H9 (cell line): Measurements from ENCODE around the gene TMCC1. TPM values are rescaled to one million over a fixed set of nuclear protein-coding genes. Genes with fewer than 3 reads are reported as not detected.
A peak's percentile ranks its signal among the peaks of the same experiment; 100 is the strongest.

ENCODE experiments used
- DNase-seq: peaks from one replicate; pipeline ENCODE4 v3.0.0-alpha.2; 2017
- H2AFZ ChIP-seq: one replicate; pipeline ENCODE4 v1.6.1; 2013; ENCODE audit warnings: mild to moderate bottlenecking, low read length, control low read depth, moderate library complexity
- H2AK5ac ChIP-seq: 2 replicates; pipeline ENCODE4 v1.6.1; 2013; ENCODE audit warnings: low read length, control low read depth, mixed read lengths; ENCODE audit not compliant: insufficient read length
- H2BK120ac ChIP-seq: one replicate; pipeline ENCODE4 v1.6.1; 2013; ENCODE audit warnings: low read depth, mild to moderate bottlenecking, low read length, control low read depth, inconsistent platforms; ENCODE audit not compliant: poor library complexity, severe bottlenecking
- H2BK12ac ChIP-seq: 2 replicates; pipeline ENCODE4 v1.6.1; 2013; ENCODE audit warnings: low read length, control low read depth, mixed read lengths, low read depth; ENCODE audit not compliant: insufficient read length
- H2BK15ac ChIP-seq: 2 replicates; pipeline ENCODE4 v1.6.1; 2013; ENCODE audit warnings: low read depth, low read length, control low read depth
- H2BK20ac ChIP-seq: one replicate; pipeline ENCODE4 v1.6.1; 2013; ENCODE audit warnings: low read depth, mild to moderate bottlenecking, low read length, control low read depth, inconsistent platforms; ENCODE audit not compliant: poor library complexity, severe bottlenecking
- H2BK5ac ChIP-seq: 2 replicates; pipeline ENCODE4 v1.6.1; 2013; ENCODE audit warnings: low read length, control low read depth, mixed read lengths; ENCODE audit not compliant: insufficient read length
- H3K14ac ChIP-seq: 2 replicates; pipeline ENCODE4 v1.6.1; 2013; ENCODE audit warnings: low read length, control low read depth; ENCODE audit not compliant: insufficient read depth
- H3K18ac ChIP-seq: 2 replicates; pipeline ENCODE4 v1.6.1; 2013; ENCODE audit warnings: low read depth, mild to moderate bottlenecking, mixed read lengths, low read length, control low read depth; ENCODE audit not compliant: insufficient read length
- H3K23ac ChIP-seq: 2 replicates; pipeline ENCODE4 v1.6.1; 2013; ENCODE audit warnings: low read length, control low read depth, mixed read lengths, low read depth; ENCODE audit not compliant: insufficient read length
- H3K23me2 ChIP-seq: 2 replicates; pipeline ENCODE4 v1.6.1; 2013; ENCODE audit warnings: low read depth, mild to moderate bottlenecking, mixed read lengths, low read length, control low read depth; ENCODE audit not compliant: insufficient read length, poor library complexity, severe bottlenecking
- H3K27ac ChIP-seq: 2 replicates; pipeline ENCODE4 v1.5.1; 2013; ENCODE audit warnings: low read length, control low read depth, mixed read lengths, low read depth; ENCODE audit not compliant: insufficient read length
- H3K27me3 ChIP-seq: 2 replicates; pipeline ENCODE4 v1.6.1; 2013; ENCODE audit warnings: low read length, control low read depth, inconsistent platforms; ENCODE audit not compliant: insufficient read depth
- H3K4ac ChIP-seq: 2 replicates; pipeline ENCODE4 v1.6.1; 2013; ENCODE audit warnings: low read depth, mild to moderate bottlenecking, control low read depth, inconsistent platforms, low read length, moderate library complexity
- H3K4me1 ChIP-seq: 2 replicates; pipeline ENCODE4 v1.6.1; 2013; ENCODE audit warnings: low read length, control low read depth, inconsistent platforms; ENCODE audit not compliant: insufficient read depth
- H3K4me2 ChIP-seq: 2 replicates; pipeline ENCODE4 v1.6.1; 2013; ENCODE audit warnings: low read length, control low read depth, mixed read lengths; ENCODE audit not compliant: insufficient read length, insufficient read depth
- H3K56ac ChIP-seq: 2 replicates; pipeline ENCODE4 v1.6.1; 2013; ENCODE audit warnings: low read depth, mild to moderate bottlenecking, mixed read lengths, low read length, control low read depth; ENCODE audit not compliant: insufficient read length
- H3K79me1 ChIP-seq: 2 replicates; pipeline ENCODE4 v1.6.1; 2013; ENCODE audit warnings: low read depth, mild to moderate bottlenecking, moderate library complexity, low read length, control low read depth, inconsistent platforms; ENCODE audit not compliant: insufficient read depth, poor library complexity, severe bottlenecking
- H3K79me2 ChIP-seq: 2 replicates; pipeline ENCODE4 v1.6.1; 2013; ENCODE audit warnings: low read length, control low read depth, inconsistent platforms; ENCODE audit not compliant: insufficient read depth
- H3K9ac ChIP-seq: 2 replicates; pipeline ENCODE4 v1.6.1; 2013; ENCODE audit warnings: low read length, control low read depth, mixed read lengths; ENCODE audit not compliant: insufficient read length; ENCODE audit errors: extremely low read depth
- H3K9me3 ChIP-seq: one replicate; pipeline ENCODE4 v1.6.1; 2013; ENCODE audit warnings: low read depth, low read length, inconsistent platforms; ENCODE audit not compliant: control insufficient read depth
- H3T11ph ChIP-seq: one replicate; pipeline ENCODE4 v1.6.1; 2013; ENCODE audit warnings: mild to moderate bottlenecking, low read length, control low read depth, inconsistent platforms
- H4K20me1 ChIP-seq: one replicate; pipeline ENCODE4 v1.6.1; 2013; ENCODE audit not compliant: control insufficient read depth, insufficient read length, insufficient read depth
- H4K5ac ChIP-seq: 2 replicates; pipeline ENCODE4 v1.6.1; 2013; ENCODE audit warnings: low read depth, mild to moderate bottlenecking, mixed read lengths, low read length, control low read depth; ENCODE audit not compliant: insufficient read length
- H4K8ac ChIP-seq: replicated peaks from 2 replicates; pipeline ENCODE4 v1.6.1; 2013; ENCODE audit warnings: low read length, control low read depth, mixed read lengths, low read depth; ENCODE audit not compliant: insufficient read length
- H4K91ac ChIP-seq: 2 replicates; pipeline ENCODE4 v1.6.1; 2013; ENCODE audit warnings: low read depth, mild to moderate bottlenecking, moderate library complexity, mixed read lengths, low read length, control low read depth; ENCODE audit not compliant: insufficient read length
- H3K27ac Mint-ChIP-seq, 3 experiments: 2 replicates in 2 of 3; 3 replicates in 1 of 3; pipeline ENCODE4 v1.8.0; 2020 to 2021; ENCODE audit warnings: mixed read lengths in 3 of 3, mild to moderate bottlenecking in 1 of 3, moderate library complexity in 1 of 3
- H3K27me3 Mint-ChIP-seq: 2 replicates; pipeline ENCODE4 v1.8.0; 2021; ENCODE audit warnings: low read depth, mild to moderate bottlenecking, moderate library complexity, mixed read lengths
- H3K36me3 Mint-ChIP-seq, 3 experiments: 2 replicates in 2 of 3; 3 replicates in 1 of 3; pipeline ENCODE4 v1.8.0; 2020 to 2021; ENCODE audit warnings: low read depth in 3 of 3, mixed read lengths in 3 of 3; ENCODE audit not compliant: insufficient read depth in 1 of 3
- H3K4me1 Mint-ChIP-seq, 2 experiments: 2 replicates each; pipeline ENCODE4 v1.8.0; 2020; ENCODE audit warnings: mixed read lengths in 2 of 2
- H3K4me3 Mint-ChIP-seq, 2 experiments: 2 replicates in 1 of 2; 3 replicates in 1 of 2; pipeline ENCODE4 v1.8.0; 2020 to 2021; ENCODE audit warnings: mild to moderate bottlenecking in 2 of 2, mixed read lengths in 2 of 2, moderate library complexity in 1 of 2
- H3K9me3 Mint-ChIP-seq, 2 experiments: 2 replicates in 1 of 2; 3 replicates in 1 of 2; pipeline ENCODE4 v1.8.0; 2020; ENCODE audit warnings: mild to moderate bottlenecking in 2 of 2, mixed read lengths in 2 of 2, moderate library complexity in 1 of 2
- CTCF ChIP-seq: fragments of 200-600 bp; sonication (generic); conservative IDR thresholded peaks from 3 replicates; pipeline ENCODE4 v1.8.0; 2021; ENCODE audit warnings: antibody characterized with exemption, mild to moderate bottlenecking
- WGBS: extraction: QIAGEN DNeasy Blood & Tissue Kit; methylation state at CpG from one replicate; pipeline ENCODE4 v1.1.7; 2013; ENCODE audit warnings: missing lambda C conversion rate, low lambda C conversion rate, mixed read lengths; ENCODE audit not compliant: insufficient read length; ENCODE audit errors: extremely low coverage; 5-methylcytosine and 5-hydroxymethylcytosine counted together
- total RNA-seq: library from RNA; stranded (reverse); gene quantifications from 2 replicates; pipeline ENCODE4 v1.2.1, GENCODE V29; 2021

The TMCC1 gene
- total RNA-seq, 1 experiment from 2014 or later, result 24.4 TPM

- no peaks in the 10 kb centered on the region for H3K79me2 ChIP-seq
- peaks cover 33 to 38% (median 33%) of the 10 kb centered on the region in 3 experiments for H3K36me3 Mint-ChIP-seq
- H3K4me3 Mint-ChIP-seq, result no peak overlapping the region
- H3K4me1 ChIP-seq, result peaks cover 1% of the 10 kb centered on the region; the same call in 1 of the 2 replicates
- no peak overlapping the region for H2AFZ ChIP-seq
- no peak overlapping the region for H2BK5ac ChIP-seq
- no peaks in the 10 kb centered on the region for H4K20me1 ChIP-seq
- H2BK12ac ChIP-seq, result no peak overlapping the region
- H3K79me1 ChIP-seq, result no peaks in the 10 kb centered on the region
- H3K4ac ChIP-seq, result no peak overlapping the region
- peaks cover 34% of the 10 kb centered on the region in 2 experiments for H3K9me3 Mint-ChIP-seq
- H3K9me3 ChIP-seq, result peaks cover 8% of the 10 kb centered on the region
- H2AK5ac ChIP-seq, result no peak overlapping the region
- no peak overlapping the region for H2BK20ac ChIP-seq
- no peaks in the 10 kb centered on the region for H3K23me2 ChIP-seq
- no peak overlapping the region for H3K9ac ChIP-seq
- no peak overlapping the region for H4K8ac ChIP-seq
- no peaks in the 10 kb centered on the region for H3K27me3 ChIP-seq
- H4K91ac ChIP-seq, result no peak overlapping the region
- WGBS, result no CpG with 5 or more reads among the region's 4 CpGs
- H3K18ac ChIP-seq, result no peak overlapping the region
- H3K56ac ChIP-seq, result no peak overlapping the region
- no peak overlapping the region for H3K27ac ChIP-seq
- no peaks in the 10 kb centered on the region for H3K27me3 Mint-ChIP-seq
- H2BK15ac ChIP-seq, result no peak overlapping the region
- DNase-seq, result no peak
- no peak overlapping the region for H4K5ac ChIP-seq
- peak overlapping the region; percentile 4 to 80 (median 71); a peak in 5 of 7 replicates for H3K27ac Mint-ChIP-seq
- no peak overlapping the region for H3K14ac ChIP-seq
- TF ChIP-seq CTCF, result no peak
- H2BK120ac ChIP-seq, result no peak overlapping the region
- H3K23ac ChIP-seq, result no peak overlapping the region
- no peak overlapping the region for H3K4me2 ChIP-seq
- H3T11ph ChIP-seq, result no peak overlapping the region
- H3K4me1 Mint-ChIP-seq, result peaks cover 34 to 52% of the 10 kb centered on the region in 2 experiments
These were observed 194.3 kb downstream of the TMCC1 start for GRCh38 chr3:129699199-129699598.
